Activated CD4-positive, alpha-beta T cell treated with anti-CD3 and anti-CD28 coated beads, Interleukin-10, Interleukin-2, amounts not matched to agents 100 ng/mL and 50 ng/mL, durations not matched to agents 16 hours and 8 hours (primary cell): ENCODE data around the gene S100A2.
"Not testable (repeated sequence)": the region's sequence is repeated elsewhere in the genome, so short reads cannot be mapped to it uniquely, and the experiment has no call there.

Experiments
- DNase-seq: peaks from one replicate; pipeline ENCODE4 v3.0.0-alpha.2; 2020

S100A2 gene

DNA sequence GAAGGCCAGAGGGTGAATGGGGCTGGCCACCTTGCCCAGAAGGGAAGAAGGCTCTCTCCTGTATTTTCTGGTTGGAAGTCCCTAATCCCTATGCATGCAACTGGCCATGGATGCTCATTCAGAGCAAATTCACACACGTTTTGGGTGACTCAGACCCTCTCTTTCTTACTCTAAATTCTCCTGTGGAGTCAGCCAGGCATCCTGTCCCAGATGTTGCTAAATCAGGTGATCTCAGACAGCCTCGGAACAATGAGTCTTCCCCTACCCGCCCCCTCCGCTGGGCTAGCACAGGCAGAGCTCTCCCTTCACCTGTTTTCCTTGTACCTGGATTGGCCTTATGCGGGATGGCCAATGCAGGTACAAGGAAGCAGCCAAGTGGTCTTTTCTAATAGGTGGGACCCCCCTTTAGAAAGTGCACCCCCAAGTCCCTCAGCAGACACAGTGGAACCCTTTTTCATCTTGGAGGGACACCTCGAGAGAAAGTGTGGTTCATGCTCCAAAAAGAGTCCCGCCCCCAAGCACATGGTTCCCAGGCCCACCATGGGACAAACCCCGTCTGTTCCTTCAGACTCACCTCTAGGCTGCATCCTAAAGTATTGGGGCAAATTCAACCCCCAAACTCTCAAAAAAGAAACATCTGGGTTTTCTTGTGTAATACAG, 38.5 kb downstream of the S100A2 start:
- no peak for DNase-seq

DNA sequence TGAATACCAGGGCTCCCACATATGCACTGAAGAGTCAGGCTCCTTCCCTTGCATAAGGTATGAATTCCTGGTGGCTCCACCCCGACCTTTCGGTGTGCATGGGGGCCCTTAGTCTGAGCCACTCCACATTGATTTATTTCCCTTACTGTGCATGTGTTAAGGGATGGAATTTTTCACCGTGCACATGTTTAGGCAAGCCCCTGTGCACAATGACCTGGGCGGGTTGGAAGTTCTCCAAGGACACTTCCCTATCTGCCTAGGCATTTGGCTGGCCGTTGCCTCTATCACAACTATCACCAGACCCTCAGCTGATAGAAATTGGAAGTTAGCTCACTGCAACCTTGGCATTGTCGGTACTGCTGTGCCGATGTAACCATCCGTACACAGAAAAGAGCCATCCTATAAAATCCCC, 39.5 kb downstream of the S100A2 start:
- DNase-seq = no peak

DNA sequence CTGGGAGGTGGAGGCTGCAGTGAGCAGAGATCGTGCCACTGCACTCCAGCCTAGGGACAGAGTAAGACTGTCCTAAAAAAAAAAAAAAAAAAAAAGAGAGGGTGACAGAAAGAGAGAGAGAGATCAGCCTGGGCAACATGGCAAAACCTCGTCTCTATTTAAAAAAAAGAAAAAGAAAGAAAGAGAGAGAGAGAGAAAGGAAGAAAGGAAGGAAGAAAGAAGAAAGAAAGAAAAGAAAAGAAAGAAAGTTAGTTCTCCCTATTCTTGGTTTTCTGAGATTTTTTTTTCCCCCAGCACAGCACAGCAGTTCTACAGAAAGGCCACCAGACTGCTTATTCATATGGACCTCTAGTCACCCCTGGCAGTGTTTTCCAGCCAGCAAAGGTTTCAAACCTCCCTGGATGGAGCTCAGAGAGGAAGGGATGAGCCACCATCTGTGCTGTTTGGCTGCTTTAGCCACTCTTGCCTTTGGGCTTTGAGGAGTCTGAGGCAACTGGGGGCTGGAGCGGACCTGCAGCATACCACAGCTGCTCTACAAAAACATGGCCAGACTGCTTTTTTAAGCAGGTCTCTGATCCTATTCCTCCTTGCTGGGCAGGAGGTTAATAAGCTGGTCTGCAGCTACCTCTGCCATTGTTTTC, 40.4 kb downstream of the S100A2 start:
- DNase-seq = no peak

DNA sequence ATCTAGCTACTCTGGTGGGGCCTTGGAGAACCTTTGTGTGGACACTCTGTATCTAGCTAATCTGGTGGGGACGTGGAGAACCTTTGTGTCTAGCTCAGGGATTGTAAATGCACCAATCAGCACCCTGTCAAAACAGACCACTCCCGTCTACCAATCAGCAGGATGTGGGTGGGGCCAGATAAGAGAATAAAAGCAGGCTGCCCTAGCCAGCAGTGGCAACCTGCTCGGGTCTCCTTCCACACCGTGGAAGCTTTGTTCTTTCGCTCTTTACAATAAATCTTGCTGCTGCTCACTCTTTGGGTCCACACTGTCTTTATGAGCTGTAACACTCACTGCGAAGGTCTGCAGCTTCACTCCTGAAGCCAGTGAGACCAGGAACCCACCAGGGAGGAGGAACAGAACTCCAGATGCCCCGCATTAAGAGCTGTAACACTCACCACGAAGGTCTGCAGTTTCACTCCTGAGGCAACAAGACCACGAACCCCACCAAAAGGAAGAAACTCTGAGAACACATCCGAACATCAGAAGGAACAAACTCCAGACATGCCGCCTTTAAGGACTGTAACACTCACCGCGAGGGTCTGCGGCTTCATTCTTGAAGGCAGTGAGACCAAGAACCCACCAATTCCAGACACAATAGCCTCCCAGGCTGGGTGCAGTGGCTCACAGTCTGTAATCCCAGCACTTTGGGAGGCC, 43.1 kb downstream of the S100A2 start:
- not testable (repeated sequence) for DNase-seq

DNA sequence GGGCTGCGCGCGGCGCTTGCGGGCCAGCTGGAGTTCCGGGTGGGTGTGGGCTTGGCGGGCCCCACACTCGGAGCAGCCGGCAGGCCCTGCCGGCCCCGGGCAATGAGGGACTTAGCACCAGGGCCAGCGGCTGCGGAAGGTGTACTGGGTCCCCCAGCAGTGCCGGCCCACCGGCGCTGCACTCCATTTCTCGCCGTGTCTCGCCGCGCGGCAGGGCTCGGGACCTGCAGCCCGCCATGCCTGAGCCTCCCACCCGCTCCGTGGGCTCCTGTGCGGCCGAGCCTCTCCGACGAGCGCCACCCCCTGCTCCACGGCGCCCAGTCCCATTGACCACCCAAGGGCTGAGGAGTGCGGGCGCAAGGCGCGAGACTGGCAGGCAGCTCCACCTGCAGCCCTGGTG, 43.8 kb downstream of the S100A2 start:
- not testable (repeated sequence) for DNase-seq

DNA sequence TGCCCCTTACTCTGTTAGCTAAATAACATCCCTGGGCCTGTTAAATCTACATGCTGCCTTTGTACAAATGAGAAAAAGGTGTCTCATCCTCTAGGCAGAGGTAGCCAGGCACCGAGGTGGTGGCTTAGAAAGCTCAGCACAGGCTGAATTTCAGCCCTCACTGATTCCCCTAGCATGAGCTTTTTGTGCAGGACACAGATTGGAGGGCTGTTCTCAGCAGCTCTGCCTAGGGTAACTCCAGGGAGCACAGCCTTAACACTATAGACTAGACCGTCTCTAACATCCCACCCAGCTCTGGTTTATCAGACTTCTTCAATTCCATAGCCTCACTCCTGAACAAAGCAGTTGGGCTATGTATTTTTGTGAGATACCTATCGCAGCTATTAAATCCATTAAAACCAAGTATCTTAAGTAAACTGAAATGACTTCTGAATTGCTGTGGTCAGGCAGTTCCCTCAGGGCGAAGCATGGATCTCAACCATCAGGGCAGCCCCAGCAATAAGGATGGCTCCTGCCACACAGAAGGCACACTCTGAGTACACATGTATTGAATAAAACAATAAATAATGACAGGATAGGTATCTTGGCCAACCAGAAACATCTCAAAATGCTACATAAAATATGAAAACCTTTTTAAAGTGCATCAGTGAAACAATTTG, 44.7 kb downstream of the S100A2 start:
- DNase-seq = no peak

DNA sequence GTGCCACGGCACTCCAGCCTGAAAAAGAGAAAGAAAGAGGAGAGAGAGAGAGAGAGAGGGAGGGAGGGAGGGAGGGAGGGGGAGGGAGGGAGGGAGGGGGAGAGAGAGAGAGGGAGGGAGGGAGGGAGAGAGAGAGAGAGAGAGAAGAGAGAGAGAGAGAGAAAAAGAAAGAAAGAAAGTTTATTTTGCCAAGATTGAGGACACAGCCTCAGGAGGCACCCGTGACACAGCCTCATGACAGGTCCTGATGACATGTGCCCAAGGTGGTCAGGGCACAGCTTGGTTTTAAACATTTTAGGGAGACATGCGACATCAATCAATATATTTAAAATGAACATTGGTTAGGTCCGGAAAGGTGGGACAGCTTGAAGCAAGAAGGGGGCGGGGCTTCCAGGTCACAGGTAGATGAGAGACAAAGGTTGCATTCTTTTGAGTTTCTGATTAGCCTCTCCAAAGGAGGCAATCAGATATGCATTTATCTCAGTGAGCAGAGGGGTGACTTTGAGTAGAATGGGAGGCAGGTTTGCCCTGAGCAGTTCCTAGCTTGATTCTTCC, 45.4 kb downstream of the S100A2 start:
- DNase-seq = not testable (repeated sequence)

DNA sequence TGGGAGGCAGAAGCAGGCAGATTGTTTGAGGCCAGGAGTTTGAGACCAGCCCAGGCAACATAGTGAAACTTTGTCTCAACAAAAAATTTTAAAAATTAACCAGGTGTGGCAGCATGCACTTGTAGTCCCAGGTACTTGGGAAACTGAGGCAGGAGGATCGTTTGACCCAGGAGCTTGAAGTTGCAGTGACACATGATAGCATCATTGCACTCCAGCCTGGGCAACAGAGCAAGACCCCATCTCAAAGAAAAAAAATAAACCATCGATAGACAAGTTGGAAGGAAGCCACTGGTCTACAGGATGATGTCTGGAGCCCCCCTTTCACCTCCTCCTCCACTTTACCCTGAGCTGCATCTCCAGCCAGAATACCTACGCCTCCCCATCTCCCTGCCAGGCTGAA, 46.4 kb downstream of the S100A2 start:
- DNase-seq = no peak

DNA sequence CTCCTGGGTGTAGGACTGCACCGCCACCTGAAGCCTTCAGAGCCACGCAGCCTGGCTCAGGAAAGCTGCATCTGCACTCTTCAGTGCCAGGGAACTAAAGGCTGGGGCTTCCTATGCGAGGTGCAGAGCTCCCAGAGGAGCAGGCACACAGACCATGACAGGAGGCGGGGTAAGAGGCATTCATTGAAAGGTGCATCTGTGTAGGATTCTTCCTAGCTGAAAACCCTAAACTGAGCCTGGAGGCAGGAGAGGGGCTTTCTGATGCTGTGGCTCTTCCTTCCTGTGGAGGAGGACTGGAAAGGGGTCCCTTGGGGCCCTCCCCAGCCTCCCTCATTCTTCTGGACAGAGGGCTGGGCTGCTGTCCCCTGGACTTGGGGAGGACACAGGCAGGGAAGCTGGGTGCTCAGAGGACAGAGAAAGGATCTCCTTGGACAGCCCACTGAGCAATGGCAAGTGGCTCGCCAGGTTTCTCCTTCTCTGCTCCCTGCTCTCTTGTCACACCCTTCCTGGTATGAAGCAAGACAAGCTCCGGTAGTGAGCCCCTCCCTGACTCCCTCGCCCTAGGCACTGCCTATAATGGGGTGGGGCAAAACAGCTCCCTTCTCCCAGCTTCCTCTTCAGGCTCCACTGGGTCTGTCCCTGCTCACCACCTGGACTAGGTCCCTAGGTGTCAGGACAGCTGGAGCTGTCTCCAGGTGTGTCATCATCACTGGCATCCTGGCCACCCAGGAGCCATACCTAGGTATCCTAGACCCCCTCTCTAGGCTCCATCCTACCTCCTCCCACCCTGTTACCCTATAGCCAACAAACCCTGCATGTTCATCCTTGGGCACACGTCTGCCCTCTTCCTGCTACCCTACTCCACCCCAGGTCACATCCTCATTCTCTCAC, 49.9 kb downstream of the S100A2 start:
- no peak for DNase-seq

DNA sequence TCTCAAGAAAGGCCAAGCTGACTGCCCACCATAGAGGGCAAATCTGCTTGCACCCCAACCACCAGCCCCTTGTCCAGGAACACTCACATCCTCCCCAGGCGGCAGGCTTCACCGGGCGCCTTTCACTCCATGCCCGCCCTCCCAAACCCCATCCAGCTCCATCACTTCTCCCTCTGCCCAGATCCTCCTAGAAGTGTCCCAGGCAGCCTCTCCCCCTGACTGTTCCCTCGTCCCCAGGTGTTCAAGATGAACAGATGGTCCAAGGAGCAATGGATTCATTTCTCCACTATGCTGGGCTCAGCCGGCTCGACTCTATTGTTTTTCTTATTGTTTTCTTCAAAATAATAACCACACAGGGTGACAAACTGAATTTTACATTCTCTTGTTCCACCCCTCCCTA, 52.0 kb downstream of the S100A2 start:
- no peak for DNase-seq

DNA sequence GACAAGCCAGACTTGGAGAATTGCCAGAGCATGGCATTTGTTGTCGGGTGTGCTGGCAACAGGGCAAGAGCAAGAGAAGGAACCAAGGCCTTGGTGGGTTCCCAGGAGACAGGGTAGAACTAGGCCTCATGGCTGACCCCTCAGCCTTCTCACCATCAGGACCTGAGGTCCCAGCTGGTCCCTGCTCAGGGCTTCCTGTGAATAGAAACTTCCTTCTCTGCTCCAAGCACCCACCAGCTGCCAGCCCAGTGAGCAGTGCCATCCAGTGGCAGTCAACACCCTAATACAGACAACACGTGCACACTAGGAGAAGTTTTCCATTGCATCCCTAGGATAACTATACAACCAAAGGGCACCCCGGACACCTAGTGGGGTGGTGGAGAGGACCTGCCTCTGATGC, 52.6 kb downstream of the S100A2 start:
- no peak for DNase-seq
